Measurements from ENCODE around the gene RAB40B.

The RAB40B gene

DNA sequence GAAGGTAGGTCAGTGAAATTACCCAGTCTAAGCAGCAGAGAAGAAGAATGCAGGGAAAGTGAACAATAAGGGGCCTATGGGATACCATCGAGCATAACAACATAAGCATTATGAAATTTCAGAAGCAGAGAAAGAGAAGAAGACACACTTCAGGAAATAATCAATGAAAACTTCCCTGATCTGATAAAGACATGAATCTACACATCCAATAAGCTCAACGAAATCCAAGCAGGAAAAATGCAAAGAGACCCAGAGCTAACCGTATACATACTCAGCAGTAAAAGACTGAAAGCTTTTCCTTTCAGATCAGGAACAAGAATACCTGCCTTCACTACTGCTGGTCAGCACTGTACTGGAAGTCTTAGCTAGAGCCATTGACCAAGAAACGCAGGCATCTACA is 88.8 kb downstream of the RAB40B start:
- DNase-seq = no peak
- in situ Hi-C loops (cut with HindIII; ENCODE audit: low pct_ligation_motif_present, low pct_unique_long_range_greater_than_20kb, low sequenced_read_pairs) = no loop called here

GRCh38 chr17:82608816-82609215 is 89.7 kb downstream of the RAB40B start:
- no peak for DNase-seq
- in situ Hi-C loops (cut with HindIII; ENCODE audit: low pct_ligation_motif_present, low pct_unique_long_range_greater_than_20kb, low sequenced_read_pairs) = no loop called here

- DNase-seq = no peak
- in situ Hi-C loops (cut with HindIII; ENCODE audit: low pct_ligation_motif_present, low pct_unique_long_range_greater_than_20kb, low sequenced_read_pairs) = no loop called here
These were observed 92.4 kb downstream of the RAB40B start for GRCh38 chr17:82605939-82606600.
